WTC11 (cell line): ENCODE results near the gene RCN2.

ENCODE experiments used
- ETV6 ChIP-seq: sonication (generic); formaldehyde crosslinking; IDR thresholded peaks from 2 replicates; pipeline ENCODE4 v1.8.1; 2022; ENCODE audit warnings: mild to moderate bottlenecking, missing genetic modification reagents
- NFYB ChIP-seq: sonication (generic); formaldehyde crosslinking; conservative IDR thresholded peaks from 2 replicates; pipeline ENCODE4 v1.8.0; 2022; ENCODE audit warnings: low read depth, missing genetic modification reagents
- NR3C1 ChIP-seq: sonication (generic); formaldehyde crosslinking; conservative IDR thresholded peaks from 2 replicates; pipeline ENCODE4 v1.8.1; 2023; ENCODE audit warnings: low read depth, mild to moderate bottlenecking, missing genetic modification reagents
- TEAD4 ChIP-seq: sonication (generic); formaldehyde crosslinking; IDR thresholded peaks from 2 replicates; pipeline ENCODE4 v1.8.0; 2022; ENCODE audit warnings: mild to moderate bottlenecking, missing genetic modification reagents
- ZNF317 ChIP-seq: sonication (generic); formaldehyde crosslinking; IDR thresholded peaks from 2 replicates; pipeline ENCODE4 v1.8.1; 2023; ENCODE audit warnings: low read depth, mild to moderate bottlenecking, moderate library complexity, missing genetic modification reagents, borderline replicate concordance
- TF ChIP-seq, protein P1 (sequence below): fragments of 200-600 bp; IDR thresholded peaks from 2 replicates; pipeline ENCODE4 v1.8.0; 2022; ENCODE audit warnings: antibody characterized with exemption
- TF ChIP-seq, protein P2 (sequence below): sonication (generic); formaldehyde crosslinking; IDR thresholded peaks from 2 replicates; pipeline ENCODE4 v1.8.1; 2022; ENCODE audit warnings: low read depth, missing genetic modification reagents, borderline replicate concordance
- TF ChIP-seq, protein P3 (sequence below): sonication (generic); formaldehyde crosslinking; IDR thresholded peaks from 2 replicates; pipeline ENCODE4 v1.8.1; 2023; ENCODE audit warnings: mild to moderate bottlenecking, missing genetic modification reagents, moderate library complexity
- TF ChIP-seq, protein P4 (sequence below): sonication (generic); formaldehyde crosslinking; IDR thresholded peaks from 2 replicates; pipeline ENCODE4 v1.8.0; 2022; ENCODE audit warnings: mild to moderate bottlenecking, missing genetic modification reagents
- TF ChIP-seq, protein P5 (sequence below): sonication (generic); formaldehyde crosslinking; IDR thresholded peaks from 2 replicates; pipeline ENCODE4 v1.8.0; 2023; ENCODE audit warnings: missing genetic modification reagents

DNA sequence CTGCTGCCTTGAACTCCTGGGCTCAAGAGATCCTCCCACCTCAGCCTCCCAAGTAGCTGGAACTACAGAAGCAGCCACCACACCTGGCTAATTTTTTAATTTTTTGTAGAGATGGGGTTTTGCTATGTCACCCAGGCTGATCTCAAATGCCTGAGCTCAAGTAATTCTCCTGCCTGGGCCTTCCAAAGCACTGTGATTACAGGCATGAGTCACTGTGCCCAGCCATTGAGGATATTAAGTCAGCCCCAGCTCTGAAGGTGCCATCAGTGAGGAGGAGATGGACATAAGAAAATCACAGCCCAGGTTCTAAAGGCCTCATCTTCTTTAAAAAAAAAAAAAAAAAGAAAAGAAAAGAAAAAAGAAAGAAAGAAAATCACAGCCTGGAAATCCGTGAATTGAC, 36.8 kb downstream of the RCN2 start:
- TF ChIP-seq NR3C1 (CRISPR knock-in tag) (no peak), TEAD4 (CRISPR knock-in tag) (no peak), ETV6 (no peak), NFYB (no peak), ZNF317 (no peak)
- TF ChIP-seq, protein P1, sequence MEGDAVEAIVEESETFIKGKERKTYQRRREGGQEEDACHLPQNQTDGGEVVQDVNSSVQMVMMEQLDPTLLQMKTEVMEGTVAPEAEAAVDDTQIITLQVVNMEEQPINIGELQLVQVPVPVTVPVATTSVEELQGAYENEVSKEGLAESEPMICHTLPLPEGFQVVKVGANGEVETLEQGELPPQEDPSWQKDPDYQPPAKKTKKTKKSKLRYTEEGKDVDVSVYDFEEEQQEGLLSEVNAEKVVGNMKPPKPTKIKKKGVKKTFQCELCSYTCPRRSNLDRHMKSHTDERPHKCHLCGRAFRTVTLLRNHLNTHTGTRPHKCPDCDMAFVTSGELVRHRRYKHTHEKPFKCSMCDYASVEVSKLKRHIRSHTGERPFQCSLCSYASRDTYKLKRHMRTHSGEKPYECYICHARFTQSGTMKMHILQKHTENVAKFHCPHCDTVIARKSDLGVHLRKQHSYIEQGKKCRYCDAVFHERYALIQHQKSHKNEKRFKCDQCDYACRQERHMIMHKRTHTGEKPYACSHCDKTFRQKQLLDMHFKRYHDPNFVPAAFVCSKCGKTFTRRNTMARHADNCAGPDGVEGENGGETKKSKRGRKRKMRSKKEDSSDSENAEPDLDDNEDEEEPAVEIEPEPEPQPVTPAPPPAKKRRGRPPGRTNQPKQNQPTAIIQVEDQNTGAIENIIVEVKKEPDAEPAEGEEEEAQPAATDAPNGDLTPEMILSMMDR, result no peak
- TF ChIP-seq, protein P2, sequence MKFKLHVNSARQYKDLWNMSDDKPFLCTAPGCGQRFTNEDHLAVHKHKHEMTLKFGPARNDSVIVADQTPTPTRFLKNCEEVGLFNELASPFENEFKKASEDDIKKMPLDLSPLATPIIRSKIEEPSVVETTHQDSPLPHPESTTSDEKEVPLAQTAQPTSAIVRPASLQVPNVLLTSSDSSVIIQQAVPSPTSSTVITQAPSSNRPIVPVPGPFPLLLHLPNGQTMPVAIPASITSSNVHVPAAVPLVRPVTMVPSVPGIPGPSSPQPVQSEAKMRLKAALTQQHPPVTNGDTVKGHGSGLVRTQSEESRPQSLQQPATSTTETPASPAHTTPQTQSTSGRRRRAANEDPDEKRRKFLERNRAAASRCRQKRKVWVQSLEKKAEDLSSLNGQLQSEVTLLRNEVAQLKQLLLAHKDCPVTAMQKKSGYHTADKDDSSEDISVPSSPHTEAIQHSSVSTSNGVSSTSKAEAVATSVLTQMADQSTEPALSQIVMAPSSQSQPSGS (CRISPR knock-in tag), result no peak
- TF ChIP-seq, protein P3, sequence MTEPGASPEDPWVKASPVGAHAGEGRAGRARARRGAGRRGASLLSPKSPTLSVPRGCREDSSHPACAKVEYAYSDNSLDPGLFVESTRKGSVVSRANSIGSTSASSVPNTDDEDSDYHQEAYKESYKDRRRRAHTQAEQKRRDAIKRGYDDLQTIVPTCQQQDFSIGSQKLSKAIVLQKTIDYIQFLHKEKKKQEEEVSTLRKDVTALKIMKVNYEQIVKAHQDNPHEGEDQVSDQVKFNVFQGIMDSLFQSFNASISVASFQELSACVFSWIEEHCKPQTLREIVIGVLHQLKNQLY (CRISPR knock-in tag), result no peak
- TF ChIP-seq, protein P4, sequence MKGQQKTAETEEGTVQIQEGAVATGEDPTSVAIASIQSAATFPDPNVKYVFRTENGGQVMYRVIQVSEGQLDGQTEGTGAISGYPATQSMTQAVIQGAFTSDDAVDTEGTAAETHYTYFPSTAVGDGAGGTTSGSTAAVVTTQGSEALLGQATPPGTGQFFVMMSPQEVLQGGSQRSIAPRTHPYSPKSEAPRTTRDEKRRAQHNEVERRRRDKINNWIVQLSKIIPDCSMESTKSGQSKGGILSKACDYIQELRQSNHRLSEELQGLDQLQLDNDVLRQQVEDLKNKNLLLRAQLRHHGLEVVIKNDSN (CRISPR knock-in tag), result no peak
- TF ChIP-seq, protein P5, sequence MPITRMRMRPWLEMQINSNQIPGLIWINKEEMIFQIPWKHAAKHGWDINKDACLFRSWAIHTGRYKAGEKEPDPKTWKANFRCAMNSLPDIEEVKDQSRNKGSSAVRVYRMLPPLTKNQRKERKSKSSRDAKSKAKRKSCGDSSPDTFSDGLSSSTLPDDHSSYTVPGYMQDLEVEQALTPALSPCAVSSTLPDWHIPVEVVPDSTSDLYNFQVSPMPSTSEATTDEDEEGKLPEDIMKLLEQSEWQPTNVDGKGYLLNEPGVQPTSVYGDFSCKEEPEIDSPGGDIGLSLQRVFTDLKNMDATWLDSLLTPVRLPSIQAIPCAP (CRISPR knock-in tag), result no peak
